Calu3 (cell line): ENCODE measurements around the gene FASTKD1. TPM values are rescaled to one million over a fixed set of nuclear protein-coding genes. Genes with fewer than 3 reads are reported as not detected.

Source experiments
- BruUV-seq: library from RNA; stranded (reverse); fragments of 400-500 nt; replicated peaks from 2 replicates; lab custom pipeline; 2021; lab: Mats Ljungman, UMichigan
- CTCF ChIA-PET: fragments of 300-600 bp; sonication (Branson Sonifier 250); formaldehyde crosslinking; loops from one replicate; lab custom pipeline; 2022; ENCODE audit warnings: antibody characterized with exemption; lab: Charles Lee
- DNase-seq: peaks from one replicate; pipeline ENCODE4 v3.0.0; 2022
- H3K27ac Mint-ChIP-seq: one replicate; pipeline ENCODE4 v1.8.0; 2022; ENCODE audit warnings: mixed read lengths; ENCODE audit not compliant: unreplicated experiment
- H3K27me3 Mint-ChIP-seq: one replicate; pipeline ENCODE4 v1.8.0; 2022; ENCODE audit warnings: mixed read lengths; ENCODE audit not compliant: unreplicated experiment
- H3K36me3 Mint-ChIP-seq: one replicate; pipeline ENCODE4 v1.8.0; 2022; ENCODE audit warnings: mild to moderate bottlenecking, moderate library complexity, mixed read lengths; ENCODE audit not compliant: insufficient read depth, unreplicated experiment
- H3K4me1 Mint-ChIP-seq: one replicate; pipeline ENCODE4 v1.8.0; 2022; ENCODE audit warnings: mild to moderate bottlenecking, low read depth, mixed read lengths; ENCODE audit not compliant: unreplicated experiment
- H3K4me3 Mint-ChIP-seq: one replicate; pipeline ENCODE4 v1.8.0; 2022; ENCODE audit warnings: mild to moderate bottlenecking, low read depth, moderate library complexity, mixed read lengths; ENCODE audit not compliant: unreplicated experiment
- H3K9me3 Mint-ChIP-seq: one replicate; pipeline ENCODE4 v1.8.0; 2022; ENCODE audit warnings: low read depth, mixed read lengths; ENCODE audit not compliant: unreplicated experiment
- intact Hi-C: fragments of 100-400 bp; cut with micrococcal nuclease; formaldehyde crosslinking; loops from one replicate; pipeline ENCODE4 v1.10.0; 2022; ENCODE audit not compliant: unreplicated experiment
- total RNA-seq: library from RNA; stranded (reverse); gene quantifications from 2 replicates; pipeline ENCODE4 v1.2.3, GENCODE V29; 2022
- TF ChIP-seq, protein P1 (sequence below): fragments of 200-600 bp; IDR thresholded peaks from one replicate; pipeline ENCODE4 v1.8.0; 2022; ENCODE audit warnings: antibody characterized with exemption; ENCODE audit not compliant: unreplicated experiment

The FASTKD1 gene
- total RNA-seq, 1 experiment from 2014 or later: 27.0 TPM

DNA sequence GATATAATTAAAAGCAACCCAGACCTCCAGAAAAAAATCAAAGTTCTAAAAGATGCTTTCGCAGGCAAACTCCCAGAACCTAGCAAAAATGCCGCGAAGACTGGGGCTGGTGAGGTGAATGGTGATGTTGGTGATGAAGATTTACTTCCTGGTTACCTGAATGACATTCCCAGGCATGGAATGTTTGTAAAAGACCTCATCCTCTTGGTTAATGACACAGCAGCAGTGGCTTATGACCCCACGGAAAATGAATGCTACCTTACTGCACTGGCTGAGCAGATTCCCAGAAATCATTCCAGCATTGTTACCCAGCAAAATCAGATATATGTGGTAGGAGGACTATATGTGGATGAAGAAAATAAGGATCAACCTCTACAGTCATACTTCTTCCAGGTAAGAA lies 63.2 kb downstream of the FASTKD1 start:
- H3K27ac Mint-ChIP-seq: no peak overlapping the region
- intact Hi-C loops: no loop called here
- H3K4me3 Mint-ChIP-seq: no peak overlapping the region
- H3K27me3 Mint-ChIP-seq: no peaks in the 10 kb centered on the region
- BruUV-seq: no TSS peak
- no peak for DNase-seq
- no peaks in the 10 kb centered on the region for H3K36me3 Mint-ChIP-seq
- H3K4me1 Mint-ChIP-seq: peaks cover 1% of the 10 kb centered on the region
- CTCF ChIA-PET: no interaction called here
- TF ChIP-seq, protein P1, sequence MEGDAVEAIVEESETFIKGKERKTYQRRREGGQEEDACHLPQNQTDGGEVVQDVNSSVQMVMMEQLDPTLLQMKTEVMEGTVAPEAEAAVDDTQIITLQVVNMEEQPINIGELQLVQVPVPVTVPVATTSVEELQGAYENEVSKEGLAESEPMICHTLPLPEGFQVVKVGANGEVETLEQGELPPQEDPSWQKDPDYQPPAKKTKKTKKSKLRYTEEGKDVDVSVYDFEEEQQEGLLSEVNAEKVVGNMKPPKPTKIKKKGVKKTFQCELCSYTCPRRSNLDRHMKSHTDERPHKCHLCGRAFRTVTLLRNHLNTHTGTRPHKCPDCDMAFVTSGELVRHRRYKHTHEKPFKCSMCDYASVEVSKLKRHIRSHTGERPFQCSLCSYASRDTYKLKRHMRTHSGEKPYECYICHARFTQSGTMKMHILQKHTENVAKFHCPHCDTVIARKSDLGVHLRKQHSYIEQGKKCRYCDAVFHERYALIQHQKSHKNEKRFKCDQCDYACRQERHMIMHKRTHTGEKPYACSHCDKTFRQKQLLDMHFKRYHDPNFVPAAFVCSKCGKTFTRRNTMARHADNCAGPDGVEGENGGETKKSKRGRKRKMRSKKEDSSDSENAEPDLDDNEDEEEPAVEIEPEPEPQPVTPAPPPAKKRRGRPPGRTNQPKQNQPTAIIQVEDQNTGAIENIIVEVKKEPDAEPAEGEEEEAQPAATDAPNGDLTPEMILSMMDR: no peak
- no peaks in the 10 kb centered on the region for H3K9me3 Mint-ChIP-seq

DNA sequence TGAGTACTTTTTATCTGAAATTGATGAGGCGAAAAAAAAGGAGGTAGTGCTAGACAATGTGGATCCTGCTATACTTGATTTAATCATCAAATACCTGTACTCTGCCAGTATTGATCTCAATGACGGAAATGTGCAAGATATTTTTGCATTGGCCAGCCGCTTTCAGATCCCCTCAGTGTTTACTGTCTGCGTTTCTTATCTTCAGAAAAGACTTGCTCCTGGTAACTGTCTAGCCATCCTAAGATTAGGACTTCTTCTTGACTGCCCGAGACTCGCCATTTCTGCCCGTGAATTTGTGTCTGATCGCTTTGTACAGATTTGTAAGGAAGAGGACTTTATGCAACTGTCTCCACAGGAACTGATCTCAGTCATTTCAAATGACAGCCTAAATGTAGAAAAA lies 63.7 kb downstream of the FASTKD1 start:
- no peak overlapping the region for H3K27ac Mint-ChIP-seq
- no peak overlapping the region for H3K4me3 Mint-ChIP-seq
- TF ChIP-seq, protein P1: no peak
- CTCF ChIA-PET: interaction anchor here (0.8 kb wide), 1 partner anchor 11 kb away, joined by 3 read pairs; no protein-coding TSS in a partner anchor
- no peaks in the 10 kb centered on the region for H3K4me1 Mint-ChIP-seq
- H3K36me3 Mint-ChIP-seq: peaks cover 2% of the 10 kb centered on the region
- H3K27me3 Mint-ChIP-seq: no peaks in the 10 kb centered on the region
- H3K9me3 Mint-ChIP-seq: no peaks in the 10 kb centered on the region
- no TSS peak for BruUV-seq
- DNase-seq: no peak
- intact Hi-C loops: no loop called here

- Mint-ChIP-seq H3K4me1 (no peaks in the 10 kb centered on the region), H3K36me3 (peaks cover 4% of the 10 kb centered on the region), H3K4me3 (no peak within 1 kb of the TSS), H3K9me3 (no peaks in the 10 kb centered on the region), H3K27ac (no peak within 1 kb of the TSS), H3K27me3 (no peaks in the 10 kb centered on the region)
- CTCF ChIA-PET: interaction anchor here (0.5 to 0.8 kb wide), 3 partner anchors 12 to 24 kb away, joined by 3 to 4 read pairs (median 3); no protein-coding TSS in a partner anchor
- TF ChIP-seq, protein P1: no peak
- no TSS peak for BruUV-seq
- intact Hi-C loops: no loop called here
- no peak for DNase-seq
Measured at GRCh38 chr2:169509298-169509885, 64.3 kb downstream of the FASTKD1 start, which contains the start of gene KLHL41. TSS of gene KLHL41 (plus strand) at chr2:169509702. CDS start at chr2:169509779, 77 bp downstream.

DNA sequence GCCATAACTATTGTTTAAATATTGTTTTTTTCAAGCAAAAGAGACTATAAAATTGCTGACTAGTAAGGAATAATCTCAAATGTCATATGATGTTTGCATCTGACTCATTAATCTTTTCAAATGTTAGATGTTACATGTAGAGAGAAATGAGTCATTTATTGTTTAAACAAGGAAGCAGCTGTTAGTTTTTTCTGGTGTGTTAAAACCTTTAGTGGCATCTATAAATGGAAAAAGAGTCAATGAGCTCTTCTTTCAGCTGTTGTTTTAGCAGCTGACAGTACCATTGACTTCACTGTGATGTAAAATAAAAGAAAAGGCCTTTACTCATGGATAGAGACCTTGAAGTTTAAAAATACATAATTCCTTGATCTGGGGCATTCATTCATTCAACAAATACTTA lies 66.0 kb downstream of the FASTKD1 start:
- DNase-seq: no peak
- TF ChIP-seq, protein P1: no peak
- H3K4me3 Mint-ChIP-seq: no peak overlapping the region
- H3K27ac Mint-ChIP-seq: no peak overlapping the region
- CTCF ChIA-PET: interaction anchor here (1.0 kb wide), 1 partner anchor 29 kb away, joined by 3 read pairs; the partner anchor contains the start of gene BBS5
- no peaks in the 10 kb centered on the region for H3K27me3 Mint-ChIP-seq
- peaks cover 4% of the 10 kb centered on the region for H3K36me3 Mint-ChIP-seq
- no peaks in the 10 kb centered on the region for H3K4me1 Mint-ChIP-seq
- H3K9me3 Mint-ChIP-seq: no peaks in the 10 kb centered on the region
- BruUV-seq: no TSS peak
- intact Hi-C loops: no loop called here
